ENCODE measurements around the gene ATP10D. TPM values are rescaled to one million over a fixed set of nuclear protein-coding genes. Genes with fewer than 3 reads are reported as not detected.

The ATP10D gene
- total and polyA plus RNA-seq, 2 donors (not counting 3 experiments of a cell fraction or from before 2014, with no cell fraction given), result 34.1 to 40.2 TPM

- FAIRE-seq (no peak), DNase-seq (ENCODE audit: low read depth, low spot score) (peak; percentile 32)
- Histone ChIP-seq H3K79me2 (ENCODE audit: control insufficient read depth, insufficient read depth, low read length) (no peaks in the 10 kb centered on the region), H3K9ac (replicated peaks; ENCODE audit: extremely low read depth, insufficient read depth, low read length) (no peak overlapping the region), H4K20me1 (replicated peaks; ENCODE audit: control insufficient read depth, extremely low read depth, insufficient read depth, low read length) (no peaks in the 10 kb centered on the region), H3K9me1 (replicated peaks; ENCODE audit: control insufficient read depth, extremely low read depth, insufficient read depth, low read length) (no peaks in the 10 kb centered on the region), H3K4me3 (replicated peaks in 1 of 3; ENCODE audit: insufficient read depth in 1 of 3, low read depth in 1 of 3, low read length in 3 of 3) (no peak overlapping the region), H3K9me3 (replicated peaks; ENCODE audit: control insufficient read depth, insufficient read depth, low read length) (no peaks in the 10 kb centered on the region), H3K27me3 (ENCODE audit: control insufficient read depth in 2 of 2, insufficient read depth in 2 of 2, low read length in 2 of 2) (no peaks in the 10 kb centered on the region), H2AFZ (ENCODE audit: low read depth, low read length) (no peak overlapping the region), H3K36me3 (ENCODE audit: control insufficient read depth in 2 of 2, extremely low read depth in 1 of 2, insufficient read depth in 2 of 2, low read length in 2 of 2) (no peaks in the 10 kb centered on the region), H3K4me2 (ENCODE audit: insufficient read depth, low read length) (no peak overlapping the region), H3K27ac (ENCODE audit: insufficient read depth, low read depth, low read length) (no peak overlapping the region), H3K4me1 (ENCODE audit: control insufficient read depth, extremely low read depth, insufficient read depth, low read length) (no peaks in the 10 kb centered on the region)
- intact Hi-C loops (cut with micrococcal nuclease) (loop anchor here (10.0 kb wide), 1 partner anchor 352 kb away; the partner anchor contains the start of gene CORIN), dilution Hi-C loops (cut with MboI; ENCODE audit: extremely low pct_ligation_motif_present, low sequenced_read_pairs) (no loop called here)
- CTCF ChIA-PET, result interaction anchor here (1.7 to 4.5 kb wide), 4 partner anchors 10 to 82 kb away, joined by 6 to 18 read pairs (median 11); partner anchors contain the start of gene COMMD8
- no TSS peak for BruUV-seq (replicated peaks)
- POLR2A ChIA-PET, result no interaction called here
- TF ChIP-seq FOS (IDR thresholded peaks at IDR 0.05; ENCODE audit: borderline replicate concordance, insufficient read depth, low read length), result peak; percentile 42
- no peak for TF ChIP-seq JUN (IDR thresholded peaks at IDR 0.05; ENCODE audit: borderline replicate concordance, insufficient read depth, insufficient read length, low read depth)
These were observed 2.7 kb upstream of the ATP10D start for GRCh38 chr4:47482326-47482725.

GRCh38 chr4:47483745-47484144, 1.3 kb upstream of the ATP10D start:
- H3K9ac ChIP-seq (replicated peaks; ENCODE audit: extremely low read depth, insufficient read depth, low read length), result no peak overlapping the region
- H3K36me3 ChIP-seq (ENCODE audit: control insufficient read depth in 2 of 2, extremely low read depth in 1 of 2, insufficient read depth in 2 of 2, low read length in 2 of 2), result no peaks in the 10 kb centered on the region
- DNase-seq (ENCODE audit: low read depth, low spot score) (no peak), FAIRE-seq (no peak)
- peaks cover 3% of the 10 kb centered on the region for H3K79me2 ChIP-seq (ENCODE audit: control insufficient read depth, insufficient read depth, low read length)
- no peak overlapping the region for H3K27ac ChIP-seq (ENCODE audit: insufficient read depth, low read depth, low read length)
- BruUV-seq (replicated peaks), result no TSS peak
- no peaks in the 10 kb centered on the region for H3K9me1 ChIP-seq (replicated peaks; ENCODE audit: control insufficient read depth, extremely low read depth, insufficient read depth, low read length)
- no peak overlapping the region for H3K4me2 ChIP-seq (ENCODE audit: insufficient read depth, low read length)
- peak overlapping the region; percentile 73 for H2AFZ ChIP-seq (ENCODE audit: low read depth, low read length)
- intact Hi-C loops (cut with micrococcal nuclease), result loop anchor here (10.0 kb wide), 1 partner anchor 351 kb away; the partner anchor contains the start of gene CORIN
- H3K9me3 ChIP-seq (replicated peaks; ENCODE audit: control insufficient read depth, insufficient read depth, low read length), result no peaks in the 10 kb centered on the region
- H3K4me3 ChIP-seq (replicated peaks in 1 of 3; ENCODE audit: insufficient read depth in 1 of 3, low read depth in 1 of 3, low read length in 3 of 3), result no peak overlapping the region
- dilution Hi-C loops (cut with MboI; ENCODE audit: extremely low pct_ligation_motif_present, low sequenced_read_pairs), result no loop called here
- TF ChIP-seq FOS (IDR thresholded peaks at IDR 0.05; ENCODE audit: borderline replicate concordance, insufficient read depth, low read length) (no peak), POLR2AphosphoS5 (IDR thresholded peaks at IDR 0.05; ENCODE audit: insufficient read depth, low read depth, low read length) (no peak), JUN (IDR thresholded peaks at IDR 0.05; ENCODE audit: borderline replicate concordance, insufficient read depth, insufficient read length, low read depth) (no peak), EZH2 (IDR thresholded peaks at IDR 0.05; ENCODE audit: borderline replicate concordance, low read depth, low read length, severe bottlenecking) (no peak), POLR2A (IDR thresholded peaks at IDR 0.05; ENCODE audit: low read depth, low read length) (no peak)
- CTCF ChIA-PET, result interaction anchor here (1.0 to 4.5 kb wide), 6 partner anchors 12 to 80 kb away, joined by 3 to 18 read pairs (median 6); partner anchors contain the start of gene COMMD8
- H3K4me1 ChIP-seq (ENCODE audit: control insufficient read depth, extremely low read depth, insufficient read depth, low read length), result no peaks in the 10 kb centered on the region
- no peaks in the 10 kb centered on the region for H3K27me3 ChIP-seq (ENCODE audit: control insufficient read depth in 2 of 2, insufficient read depth in 2 of 2, low read length in 2 of 2)
- POLR2A ChIA-PET, result interaction anchor here (0.6 kb wide), 1 partner anchor 10 kb away, joined by 5 read pairs; no protein-coding TSS in a partner anchor
- no peaks in the 10 kb centered on the region for H4K20me1 ChIP-seq (replicated peaks; ENCODE audit: control insufficient read depth, extremely low read depth, insufficient read depth, low read length)
